HUES64 (cell line): ENCODE measurements around the gene CD300H.

Source experiments
- H3K27ac ChIP-seq: 2 replicates; pipeline ENCODE4 v1.7.0; 2013; ENCODE audit warnings: low read depth, low read length, inconsistent platforms
- H3K27me3 ChIP-seq: 2 replicates; pipeline ENCODE4 v1.6.1; 2013; ENCODE audit warnings: mild to moderate bottlenecking, low read length; ENCODE audit not compliant: insufficient read depth
- H3K36me3 ChIP-seq: 2 replicates; pipeline ENCODE4 v1.6.1; 2013; ENCODE audit warnings: mild to moderate bottlenecking, low read length; ENCODE audit not compliant: insufficient read depth
- H3K4me1 ChIP-seq: 2 replicates; pipeline ENCODE4 v1.6.1; 2013; ENCODE audit warnings: mild to moderate bottlenecking, low read length, moderate library complexity; ENCODE audit not compliant: insufficient read depth
- H3K4me3 ChIP-seq: 2 replicates; pipeline ENCODE4 v1.5.1; 2013; ENCODE audit warnings: mild to moderate bottlenecking, low read length, moderate library complexity
- H3K9ac ChIP-seq: 2 replicates; pipeline ENCODE4 v1.6.1; 2013; ENCODE audit warnings: mild to moderate bottlenecking, low read depth, low read length
- H3K9me3 ChIP-seq: 2 replicates; pipeline ENCODE4 v1.6.1; 2013; ENCODE audit warnings: low read depth, low read length; ENCODE audit not compliant: insufficient read depth
- WGBS: fragments of 150-250, 120-280 bp; methylation state at CpG from one replicate; pipeline ENCODE4 v1.1.7; 2013; ENCODE audit warnings: missing lambda C conversion rate; 5-methylcytosine and 5-hydroxymethylcytosine counted together

The CD300H gene

GRCh38 chr17:74603037-74603635 lies 35.8 kb upstream of the CD300H start:
- Histone ChIP-seq H3K4me3 (no peak overlapping the region), H3K4me1 (0 out of 2 replicates have a peak, but pooled peaks cover 6% of the 10 kb centered on the region), H3K9ac (no peak overlapping the region), H3K27ac (no peak overlapping the region), H3K9me3 (no peaks in the 10 kb centered on the region), H3K27me3 (peaks cover 4% of the 10 kb centered on the region; the same call in 1 of the 2 replicates), H3K36me3 (no peaks in the 10 kb centered on the region)
- WGBS: 83% methylated on average over 6 of the region's 6 CpGs

- no peaks in the 10 kb centered on the region for H3K36me3 ChIP-seq
- 62% methylated on average over 9 of the region's 12 CpGs for WGBS
- H3K4me3 ChIP-seq: no peak overlapping the region
- no peaks in the 10 kb centered on the region; the same call in 1 of the 2 replicates for H3K27me3 ChIP-seq
- H3K27ac ChIP-seq: no peak overlapping the region
- no peak overlapping the region for H3K9ac ChIP-seq
- 0 out of 2 replicates have a peak, but pooled peaks cover 6% of the 10 kb centered on the region for H3K4me1 ChIP-seq
- H3K9me3 ChIP-seq: no peaks in the 10 kb centered on the region
Observed at GRCh38 chr17:74601944-74602572, 34.7 kb upstream of the CD300H start.

GRCh38 chr17:74599448-74599939 lies 32.2 kb upstream of the CD300H start:
- H3K4me3 ChIP-seq: no peak overlapping the region
- 77% methylated on average over 10 of the region's 10 CpGs for WGBS
- no peaks in the 10 kb centered on the region for H3K9me3 ChIP-seq
- H3K9ac ChIP-seq: no peak overlapping the region
- H3K27me3 ChIP-seq: no peaks in the 10 kb centered on the region; the same call in 1 of the 2 replicates
- 0 out of 2 replicates have a peak, but pooled peaks cover 6% of the 10 kb centered on the region for H3K4me1 ChIP-seq
- no peaks in the 10 kb centered on the region for H3K36me3 ChIP-seq
- H3K27ac ChIP-seq: no peak overlapping the region

- 59% methylated on average over 3 of the region's 3 CpGs for WGBS
Observed at GRCh38 chr17:74599023-74599399, 31.7 kb upstream of the CD300H start.

GRCh38 chr17:74598346-74599022 lies 31.2 kb upstream of the CD300H start:
- Histone ChIP-seq H3K4me3 (no peak overlapping the region), H3K27ac (no peak overlapping the region), H3K4me1 (0 out of 2 replicates have a peak, but pooled peaks cover 6% of the 10 kb centered on the region), H3K9me3 (no peaks in the 10 kb centered on the region), H3K36me3 (no peaks in the 10 kb centered on the region), H3K27me3 (peaks cover 2% of the 10 kb centered on the region; the same call in 1 of the 2 replicates), H3K9ac (no peak overlapping the region)
- WGBS: 83% methylated on average over 4 of the region's 4 CpGs

More at GRCh38 chr17:74599023-74599399, 31.7 kb upstream of the CD300H start:
- Histone ChIP-seq H3K36me3 (no peaks in the 10 kb centered on the region), H3K4me3 (no peak overlapping the region), H3K9ac (no peak overlapping the region), H3K27me3 (peaks cover 2% of the 10 kb centered on the region; the same call in 1 of the 2 replicates), H3K4me1 (0 out of 2 replicates have a peak, but pooled peaks cover 6% of the 10 kb centered on the region), H3K9me3 (no peaks in the 10 kb centered on the region), H3K27ac (no peak overlapping the region)

- Histone ChIP-seq H3K4me1 (0 out of 2 replicates have a peak, but pooled peaks cover 6% of the 10 kb centered on the region), H3K9me3 (no peaks in the 10 kb centered on the region), H3K9ac (no peak overlapping the region), H3K4me3 (no peak overlapping the region), H3K36me3 (no peaks in the 10 kb centered on the region), H3K27me3 (peaks cover 2% of the 10 kb centered on the region; the same call in 1 of the 2 replicates), H3K27ac (no peak overlapping the region)
- 84% methylated on average over 7 of the region's 8 CpGs for WGBS
Observed at GRCh38 chr17:74597069-74597790, 29.9 kb upstream of the CD300H start.

- Histone ChIP-seq H3K4me3 (no peak overlapping the region), H3K9ac (no peak overlapping the region), H3K36me3 (no peaks in the 10 kb centered on the region), H3K9me3 (no peaks in the 10 kb centered on the region), H3K27me3 (peaks cover 2% of the 10 kb centered on the region; the same call in 1 of the 2 replicates), H3K27ac (no peak overlapping the region), H3K4me1 (0 out of 2 replicates have a peak, but pooled peaks cover 6% of the 10 kb centered on the region)
- 82% methylated on average over 6 of the region's 6 CpGs for WGBS
Observed at GRCh38 chr17:74595037-74595750, 27.9 kb upstream of the CD300H start.

- peaks cover 2% of the 10 kb centered on the region; the same call in 1 of the 2 replicates for H3K27me3 ChIP-seq
- H3K9me3 ChIP-seq: no peaks in the 10 kb centered on the region
- H3K27ac ChIP-seq: no peak within 1 kb of the TSS
- H3K4me1 ChIP-seq: no peaks in the 10 kb centered on the region
- H3K9ac ChIP-seq: no peak within 1 kb of the TSS
- H3K4me3 ChIP-seq: no peak within 1 kb of the TSS
- 88% methylated on average over 14 of the region's 14 CpGs for WGBS
- H3K36me3 ChIP-seq: no peaks in the 10 kb centered on the region
Observed at GRCh38 chr17:74592087-74592990, 25.0 kb upstream of the CD300H start, which contains the start of gene CD300LD. Gene CD300LD, minus strand, starts transcription at chr17:74592283. Its CDS starts 81 bp downstream, at chr17:74592202.

- Histone ChIP-seq H3K27ac (no peak overlapping the region), H3K27me3 (peaks cover 2% of the 10 kb centered on the region; the same call in 1 of the 2 replicates), H3K4me1 (no peaks in the 10 kb centered on the region), H3K4me3 (no peak overlapping the region), H3K9ac (no peak overlapping the region), H3K36me3 (no peaks in the 10 kb centered on the region), H3K9me3 (no peaks in the 10 kb centered on the region)
- 85% methylated on average over 1 of the region's 1 CpG for WGBS
Observed at GRCh38 chr17:74591503-74591902, 24.2 kb upstream of the CD300H start.
